ENCODE measurements around the gene SRM. TPM values are rescaled to one million over a fixed set of nuclear protein-coding genes. Genes with fewer than 3 reads are reported as not detected.

Gene SRM
- 8.8 and 12.8 TPM in 2 replicates for total RNA-seq

DNA sequence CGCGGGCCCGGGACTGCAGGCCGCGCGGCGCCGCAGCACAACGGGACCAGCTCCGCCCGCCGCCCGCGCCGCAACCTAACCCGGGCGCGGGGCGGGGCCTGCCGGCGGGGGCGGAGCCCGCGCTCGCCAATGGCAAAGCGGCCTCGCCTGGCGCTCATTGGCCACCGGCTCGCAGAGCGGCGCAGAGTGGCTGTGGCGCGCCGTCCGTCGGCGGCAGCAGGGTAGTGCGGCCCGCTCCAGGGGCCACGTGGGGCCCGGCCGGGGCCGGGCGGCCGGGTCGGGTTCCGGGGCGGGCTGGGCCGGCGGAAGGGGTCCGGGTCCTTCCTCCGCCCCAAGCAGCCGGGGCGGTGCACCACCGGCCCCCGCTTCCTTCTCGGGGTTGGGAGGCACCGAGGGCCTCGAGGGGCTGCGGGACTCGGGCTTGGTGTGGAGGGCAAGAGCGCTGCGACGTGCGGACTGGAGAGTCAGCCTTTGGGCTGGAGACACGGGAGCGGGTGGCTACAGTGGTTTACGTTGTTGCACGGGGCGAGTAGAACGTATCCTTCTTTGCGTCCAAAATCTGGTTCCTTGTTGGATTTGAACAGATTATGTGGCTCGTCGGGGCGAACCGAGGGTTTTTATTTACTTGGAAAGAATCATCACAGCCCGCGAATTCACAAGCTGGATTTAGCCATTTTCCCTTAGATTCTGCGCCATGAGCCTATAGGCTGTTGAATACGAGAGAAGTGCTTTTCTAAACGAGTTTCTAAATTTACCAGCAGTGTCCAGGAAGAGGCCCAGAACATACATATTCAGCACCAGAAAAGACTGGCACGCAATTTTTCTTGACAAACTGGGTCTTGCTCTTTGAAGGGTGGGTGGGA is at the start of gene SRM:
Gene SRM (minus strand): TSS at position 51 of the 863 bp plus-strand sequence. CDS start 75 bp downstream, outside the sequence.

DNA sequence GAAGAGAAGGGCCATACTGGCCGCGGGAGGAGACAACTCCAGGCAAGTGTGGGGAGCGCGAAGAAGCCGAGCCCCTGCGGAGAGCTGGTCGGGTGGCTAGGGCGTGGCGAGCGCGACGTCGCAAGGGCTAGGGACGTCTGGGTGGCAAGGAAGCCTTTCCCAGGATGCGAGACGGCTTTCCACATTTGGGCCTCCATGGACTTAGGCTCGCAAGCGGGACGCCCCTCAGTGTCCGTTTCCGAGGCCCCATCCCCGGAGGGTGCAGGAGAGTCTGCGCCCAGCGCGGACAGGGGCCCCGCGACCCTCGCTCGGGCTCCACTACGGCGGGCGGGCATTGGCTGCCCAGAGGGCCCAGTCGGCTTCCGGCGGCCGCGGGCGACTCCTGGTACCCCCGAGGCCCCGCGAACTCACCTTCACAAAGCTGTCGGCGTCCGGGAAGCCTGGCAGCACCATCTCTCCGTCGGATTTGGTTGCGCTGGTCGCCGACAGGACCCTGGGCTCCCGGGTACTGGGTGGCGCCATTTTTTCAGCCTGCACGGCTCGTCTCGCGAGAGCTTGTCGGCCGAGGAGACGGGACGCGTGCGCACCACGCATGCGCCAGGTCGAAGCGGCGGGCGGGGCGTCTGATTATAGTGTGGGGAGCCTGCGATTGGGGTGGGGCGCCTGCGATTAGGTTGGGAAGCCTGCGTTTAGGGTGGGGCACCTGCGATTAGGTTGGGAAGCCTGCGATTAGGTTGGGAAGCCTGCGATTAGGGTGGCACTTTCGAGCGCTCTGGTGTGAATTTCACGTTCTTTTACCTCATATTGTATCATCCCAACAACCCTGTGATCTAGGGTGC is 39.7 kb upstream of the SRM start, which contains the start of gene EXOSC10:
Gene EXOSC10 (minus strand): TSS at position 560 of the 839 bp plus-strand sequence. CDS start 38 bp downstream, at position 522.

DNA sequence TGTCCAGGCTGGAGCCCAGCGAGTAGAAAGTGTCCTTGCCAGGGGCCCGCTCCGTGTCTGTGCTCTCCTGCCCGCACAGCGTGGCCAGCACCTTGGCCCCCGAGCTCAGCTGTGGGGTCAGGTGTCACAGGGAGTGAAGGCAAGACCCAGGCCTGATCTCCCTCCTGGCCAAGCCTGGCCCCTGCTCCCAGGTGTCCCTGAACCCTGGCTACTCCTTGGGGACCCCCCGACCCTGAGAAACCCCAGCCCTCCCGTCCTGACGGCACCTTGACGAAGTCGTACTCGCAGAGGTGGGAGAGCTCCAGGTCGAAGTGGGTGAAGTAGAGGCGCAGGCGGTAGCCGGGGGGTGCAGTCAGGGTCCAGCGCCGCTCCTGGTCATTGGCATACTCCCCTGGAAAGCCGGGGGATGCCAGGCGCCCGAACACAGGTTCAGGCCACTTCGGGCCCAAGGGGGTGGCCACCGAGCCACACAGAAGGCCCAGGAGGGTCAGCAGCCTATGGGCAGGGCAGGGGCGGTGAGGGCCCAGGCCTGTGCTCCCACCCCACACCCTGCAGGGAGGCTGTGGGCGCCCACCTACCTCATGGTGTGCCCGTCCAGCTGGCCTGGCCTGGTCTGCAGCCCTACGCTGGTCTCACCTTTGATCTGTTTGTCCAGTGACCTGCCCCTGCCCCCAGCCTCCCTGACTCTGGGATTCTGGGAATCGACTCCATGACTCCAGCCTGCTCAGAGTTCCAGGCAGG is 13.0 kb downstream of the SRM start, which contains the start of gene MASP2:
Gene MASP2 (minus strand): TSS at position 615 of the 741 bp plus-strand sequence. CDS start 32 bp downstream, at position 583.

DNA sequence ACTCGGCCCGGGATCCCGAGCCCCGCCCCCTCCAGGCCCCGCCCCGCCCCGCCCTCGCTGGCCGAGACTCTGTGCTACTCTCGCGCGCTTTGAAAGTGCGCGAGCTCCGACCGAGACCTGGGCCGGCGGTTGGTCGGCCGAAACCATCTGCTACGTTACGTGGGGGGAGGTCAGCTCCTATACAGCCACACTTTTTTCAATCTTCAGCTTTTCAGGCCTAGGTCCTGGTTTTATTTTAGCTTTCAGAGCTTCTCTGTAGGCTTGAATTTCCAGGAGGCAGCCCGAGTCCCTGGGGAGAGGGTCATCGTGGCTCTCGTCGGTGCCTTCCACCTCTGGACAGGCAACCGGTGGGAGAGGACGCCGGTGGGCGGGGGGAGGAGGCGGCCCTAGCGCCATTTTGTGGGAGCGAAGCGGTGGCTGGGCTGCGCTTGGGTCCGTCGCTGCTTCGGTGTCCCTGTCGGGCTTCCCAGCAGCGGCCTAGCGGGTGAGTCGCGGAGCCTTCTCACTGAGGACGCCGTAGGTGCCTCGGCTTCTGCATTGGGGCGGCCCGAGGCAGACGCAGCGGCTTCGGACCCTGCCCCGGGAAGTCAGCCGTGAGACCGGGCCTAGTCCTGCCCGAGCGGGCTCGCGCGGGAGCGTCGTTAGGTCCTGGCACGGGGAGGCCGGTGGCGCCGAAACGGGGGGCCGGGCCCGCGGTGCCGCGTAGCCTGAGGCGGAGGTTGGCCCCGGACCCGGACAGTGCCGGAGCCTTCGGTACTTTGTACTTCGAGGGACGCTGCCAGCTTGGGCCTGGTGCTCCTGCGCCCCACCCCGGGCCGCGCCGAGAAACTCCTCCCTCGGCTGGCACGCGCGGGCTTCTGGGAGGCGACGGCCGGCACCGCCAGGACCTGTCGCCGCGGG is 47.3 kb downstream of the SRM start, which contains the start of gene TARDBP:
Gene TARDBP (plus strand): TSS at position 395 of the 900 bp plus-strand sequence. CDS start 1,074 bp downstream, outside the sequence.

Other genes starting within 250 kb of the SRM start
- gene TARDBP, start 47.4 kb downstream of the SRM start, total RNA-seq = 52.6 and 59.4 TPM in 2 replicates
- not detected in 2 replicates for gene MASP2, start 12.8 kb downstream of the SRM start, total RNA-seq
- gene EXOSC10, start 39.9 kb upstream of the SRM start, total RNA-seq = 24.0 and 26.6 TPM in 2 replicates
- 0.09 and 0.28 TPM in 2 replicates for gene ANGPTL7, start 129.3 kb upstream of the SRM start, total RNA-seq
- 31.4 and 36.4 TPM in 2 replicates for gene MTOR, start 202.5 kb upstream of the SRM start, total RNA-seq
- gene UBIAD1, start 213.2 kb upstream of the SRM start, total RNA-seq = 4.6 and 5.5 TPM in 2 replicates

Measured in smooth muscle cell of bladder (primary cell).